PC-3 (cell line): ENCODE results near the gene C11orf98.

Experiments used
- EZH2 ChIP-seq: fragments of 300-600 bp; sonication (generic); IDR thresholded peaks from one replicate; pipeline ENCODE4 v1.6.1; 2017; ENCODE audit warnings: antibody characterized with exemption, mild to moderate bottlenecking, low read length; ENCODE audit not compliant: unreplicated experiment
- EZH2phosphoT487 ChIP-seq: fragments of 300-600 bp; sonication (generic); IDR thresholded peaks from 2 replicates; pipeline ENCODE4 v1.6.1; 2018; ENCODE audit warnings: mild to moderate bottlenecking, antibody characterized with exemption, low read length, borderline replicate concordance
- TF ChIP-seq, protein P1 (sequence below): fragments of 300-600 bp; sonication (generic); conservative IDR thresholded peaks from 2 replicates; pipeline ENCODE4 v1.5.1; 2017; ENCODE audit warnings: antibody characterized with exemption, low read depth, mild to moderate bottlenecking, low read length

DNA sequence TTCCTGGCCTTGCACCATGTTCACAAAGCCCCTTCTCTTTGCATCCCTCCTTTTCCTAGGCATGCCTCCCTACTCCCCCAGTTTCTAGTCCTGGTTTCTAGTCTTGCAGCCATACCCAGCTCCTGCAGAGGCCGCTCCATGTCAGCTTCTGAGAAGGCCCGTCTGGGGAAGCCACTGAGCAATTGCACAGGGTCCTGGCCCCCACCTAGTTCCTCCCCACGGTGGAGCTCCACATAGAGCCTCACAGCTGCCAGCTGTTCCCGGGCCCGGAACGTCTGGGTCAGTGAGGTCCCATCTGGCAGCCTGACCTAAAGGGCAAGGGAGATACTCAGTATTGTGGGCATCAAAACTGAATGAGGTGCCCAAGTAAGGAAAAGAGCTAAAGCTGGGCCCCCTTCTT lies 11.7 kb upstream of the C11orf98 start:
- TF ChIP-seq, protein P1, sequence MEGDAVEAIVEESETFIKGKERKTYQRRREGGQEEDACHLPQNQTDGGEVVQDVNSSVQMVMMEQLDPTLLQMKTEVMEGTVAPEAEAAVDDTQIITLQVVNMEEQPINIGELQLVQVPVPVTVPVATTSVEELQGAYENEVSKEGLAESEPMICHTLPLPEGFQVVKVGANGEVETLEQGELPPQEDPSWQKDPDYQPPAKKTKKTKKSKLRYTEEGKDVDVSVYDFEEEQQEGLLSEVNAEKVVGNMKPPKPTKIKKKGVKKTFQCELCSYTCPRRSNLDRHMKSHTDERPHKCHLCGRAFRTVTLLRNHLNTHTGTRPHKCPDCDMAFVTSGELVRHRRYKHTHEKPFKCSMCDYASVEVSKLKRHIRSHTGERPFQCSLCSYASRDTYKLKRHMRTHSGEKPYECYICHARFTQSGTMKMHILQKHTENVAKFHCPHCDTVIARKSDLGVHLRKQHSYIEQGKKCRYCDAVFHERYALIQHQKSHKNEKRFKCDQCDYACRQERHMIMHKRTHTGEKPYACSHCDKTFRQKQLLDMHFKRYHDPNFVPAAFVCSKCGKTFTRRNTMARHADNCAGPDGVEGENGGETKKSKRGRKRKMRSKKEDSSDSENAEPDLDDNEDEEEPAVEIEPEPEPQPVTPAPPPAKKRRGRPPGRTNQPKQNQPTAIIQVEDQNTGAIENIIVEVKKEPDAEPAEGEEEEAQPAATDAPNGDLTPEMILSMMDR = no peak; the same call in 1 of the 2 replicates
- TF ChIP-seq EZH2phosphoT487 (no peak), EZH2 (no peak)
